ENCODE results near the gene SDR39U1.

DNA sequence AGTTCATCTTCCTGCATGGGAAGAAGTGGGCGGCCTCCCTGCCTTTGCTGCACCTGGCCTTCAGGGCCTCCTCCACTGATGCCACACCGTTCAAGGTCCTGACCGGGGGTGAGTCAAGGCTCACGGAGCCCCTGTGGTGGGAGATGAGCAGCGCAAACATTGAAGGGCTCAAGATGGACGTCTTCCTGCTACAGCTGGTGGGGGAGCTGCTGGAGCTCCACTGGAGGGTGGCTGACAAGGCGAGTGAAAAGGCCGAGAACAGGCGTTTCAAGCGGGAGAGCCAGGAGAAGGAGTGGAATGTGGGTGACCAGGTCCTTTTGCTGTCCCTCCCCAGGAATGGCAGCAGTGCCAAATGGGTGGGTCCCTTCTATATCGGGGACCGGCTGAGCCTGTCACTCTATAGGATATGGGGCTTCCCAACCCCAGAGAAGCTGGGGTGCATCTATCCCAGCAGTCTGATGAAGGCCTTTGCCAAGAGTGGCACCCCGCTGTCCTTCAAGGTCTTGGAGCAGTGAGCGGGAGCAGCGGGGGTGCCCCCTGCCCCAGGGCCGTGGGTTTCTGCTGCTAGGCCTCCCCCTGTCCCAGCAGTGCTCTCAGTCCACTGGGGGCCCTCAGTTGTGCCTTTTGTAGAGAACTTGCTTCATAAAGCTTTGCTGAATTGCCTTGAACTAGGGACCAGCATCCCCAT is 25.5 kb downstream of the SDR39U1 start:
- no peak for TF ChIP-seq YY1 (tag by site-specific recombination; IDR thresholded peaks at IDR 0.05)
- no peak for TF ChIP-seq TCF7L2 (IDR thresholded peaks at IDR 0.05; ENCODE audit: borderline replicate concordance, low read depth, low read length)
- no peak for TF ChIP-seq ZNF544 (tag by site-specific recombination; IDR thresholded peaks at IDR 0.05)
- TF ChIP-seq ZNF548 (tag by site-specific recombination; IDR thresholded peaks at IDR 0.05), result no peak
- TF ChIP-seq, protein P1, sequence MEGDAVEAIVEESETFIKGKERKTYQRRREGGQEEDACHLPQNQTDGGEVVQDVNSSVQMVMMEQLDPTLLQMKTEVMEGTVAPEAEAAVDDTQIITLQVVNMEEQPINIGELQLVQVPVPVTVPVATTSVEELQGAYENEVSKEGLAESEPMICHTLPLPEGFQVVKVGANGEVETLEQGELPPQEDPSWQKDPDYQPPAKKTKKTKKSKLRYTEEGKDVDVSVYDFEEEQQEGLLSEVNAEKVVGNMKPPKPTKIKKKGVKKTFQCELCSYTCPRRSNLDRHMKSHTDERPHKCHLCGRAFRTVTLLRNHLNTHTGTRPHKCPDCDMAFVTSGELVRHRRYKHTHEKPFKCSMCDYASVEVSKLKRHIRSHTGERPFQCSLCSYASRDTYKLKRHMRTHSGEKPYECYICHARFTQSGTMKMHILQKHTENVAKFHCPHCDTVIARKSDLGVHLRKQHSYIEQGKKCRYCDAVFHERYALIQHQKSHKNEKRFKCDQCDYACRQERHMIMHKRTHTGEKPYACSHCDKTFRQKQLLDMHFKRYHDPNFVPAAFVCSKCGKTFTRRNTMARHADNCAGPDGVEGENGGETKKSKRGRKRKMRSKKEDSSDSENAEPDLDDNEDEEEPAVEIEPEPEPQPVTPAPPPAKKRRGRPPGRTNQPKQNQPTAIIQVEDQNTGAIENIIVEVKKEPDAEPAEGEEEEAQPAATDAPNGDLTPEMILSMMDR (tag by site-specific recombination; IDR thresholded peaks at IDR 0.05), result no peak
- no peak for TF ChIP-seq ZNF350 (tag by site-specific recombination; IDR thresholded peaks at IDR 0.05)
